Measurements from ENCODE around the gene PFKFB2.

GRCh38 chr1:207129053-207129452 is 76.0 kb downstream of the PFKFB2 start:
- no peak for TF ChIP-seq CTCF (IDR thresholded peaks at IDR 0.05)
- no peak for TF ChIP-seq POLR2A (IDR thresholded peaks at IDR 0.05)
